Hepatocyte (in vitro differentiated cells): ENCODE measurements around the gene EEF1AKMT4. TPM values are rescaled to one million over a fixed set of nuclear protein-coding genes. Genes with fewer than 3 reads are reported as not detected.

ENCODE experiments used
- DNase-seq: peaks from one replicate; pipeline ENCODE4 v3.0.0-alpha.2; 2016; ENCODE audit warnings: low spot score
- H2AFZ ChIP-seq: fragments of 200-600 bp; sonication (generic); 2 replicates; pipeline ENCODE4 v1.6.0; 2016; ENCODE audit warnings: antibody characterized with exemption, mild to moderate bottlenecking
- H3K27ac ChIP-seq: fragments of 200-600 bp; sonication (generic); 2 replicates; pipeline ENCODE4 v1.5.1; 2016; ENCODE audit warnings: mild to moderate bottlenecking
- H3K27me3 ChIP-seq: fragments of 200-600 bp; sonication (generic); 2 replicates; pipeline ENCODE4 v1.6.1; 2016
- H3K36me3 ChIP-seq: fragments of 200-600 bp; sonication (generic); replicated peaks from 2 replicates; pipeline ENCODE4 v1.5.1; 2016; ENCODE audit warnings: low read depth; ENCODE audit not compliant: insufficient read depth
- H3K4me1 ChIP-seq: fragments of 200-600 bp; sonication (generic); 2 replicates; pipeline ENCODE4 v1.5.1; 2016; ENCODE audit warnings: mild to moderate bottlenecking, moderate library complexity; ENCODE audit not compliant: insufficient read depth
- H3K4me2 ChIP-seq: fragments of 200-600 bp; sonication (generic); 2 replicates; pipeline ENCODE4 v1.6.0; 2016
- H3K4me3 ChIP-seq: fragments of 200-600 bp; sonication (generic); 2 replicates; pipeline ENCODE4 v1.5.1; 2016; ENCODE audit warnings: mild to moderate bottlenecking
- H3K79me2 ChIP-seq: fragments of 200-600 bp; sonication (generic); 2 replicates; pipeline ENCODE4 v1.6.0; 2017; ENCODE audit warnings: mild to moderate bottlenecking
- H3K9me2 ChIP-seq: fragments of 200-600 bp; sonication (generic); replicated peaks from 2 replicates; pipeline ENCODE4 v1.6.0; 2017; ENCODE audit warnings: mild to moderate bottlenecking; ENCODE audit not compliant: insufficient read depth
- H3K9me3 ChIP-seq: fragments of 200-600 bp; sonication (generic); 2 replicates; pipeline ENCODE4 v1.5.1; 2016; ENCODE audit warnings: low read depth, mild to moderate bottlenecking
- H4K20me1 ChIP-seq: fragments of 200-600 bp; sonication (generic); 2 replicates; pipeline ENCODE4 v1.6.0; 2016; ENCODE audit warnings: mild to moderate bottlenecking; ENCODE audit not compliant: insufficient read depth, poor library complexity, severe bottlenecking
- EZH2 ChIP-seq: fragments of 200-600 bp; sonication (generic); IDR thresholded peaks from 2 replicates; pipeline ENCODE4 v1.6.1; 2016; ENCODE audit warnings: antibody characterized with exemption, mild to moderate bottlenecking, borderline replicate concordance
- EZH2phosphoT487 ChIP-seq: fragments of 200-600 bp; sonication (generic); IDR thresholded peaks from one replicate; pipeline ENCODE4 v1.6.1; 2018; ENCODE audit warnings: antibody characterized with exemption, mild to moderate bottlenecking, low read depth, moderate library complexity; ENCODE audit not compliant: unreplicated experiment, severe bottlenecking
- WGBS: methylation state at CpG from one replicate; pipeline ENCODE4 v1.1.6; 2016; ENCODE audit warnings: low lambda C conversion rate; ENCODE audit errors: missing lambda C conversion rate; 5-methylcytosine and 5-hydroxymethylcytosine counted together
- polyA plus RNA-seq: library from polyadenylated mRNA; unstranded; fragments of >200 nt; fragmentation: Nextera tagmentation; extraction: Ambion mirVana; gene quantifications from 2 replicates; pipeline ENCODE4 v1.2.1, GENCODE V29; 2016
- total RNA-seq: library from RNA; depleted of rRNA; stranded (reverse); fragments of >200 nt; gene quantifications from 2 replicates; pipeline ENCODE4 v1.2.3, GENCODE V29; 2014
- TF ChIP-seq, protein P1 (sequence below): fragments of 200-600 bp; sonication (generic); IDR thresholded peaks from 2 replicates; pipeline ENCODE4 v1.5.1; 2016; ENCODE audit warnings: antibody characterized with exemption, mild to moderate bottlenecking; ENCODE audit not compliant: poor library complexity

Gene EEF1AKMT4
- 8.4 and 9.8 TPM in 2 replicates for total RNA-seq
- polyA plus RNA-seq: 13.5 and 16.5 TPM in 2 replicates

DNA sequence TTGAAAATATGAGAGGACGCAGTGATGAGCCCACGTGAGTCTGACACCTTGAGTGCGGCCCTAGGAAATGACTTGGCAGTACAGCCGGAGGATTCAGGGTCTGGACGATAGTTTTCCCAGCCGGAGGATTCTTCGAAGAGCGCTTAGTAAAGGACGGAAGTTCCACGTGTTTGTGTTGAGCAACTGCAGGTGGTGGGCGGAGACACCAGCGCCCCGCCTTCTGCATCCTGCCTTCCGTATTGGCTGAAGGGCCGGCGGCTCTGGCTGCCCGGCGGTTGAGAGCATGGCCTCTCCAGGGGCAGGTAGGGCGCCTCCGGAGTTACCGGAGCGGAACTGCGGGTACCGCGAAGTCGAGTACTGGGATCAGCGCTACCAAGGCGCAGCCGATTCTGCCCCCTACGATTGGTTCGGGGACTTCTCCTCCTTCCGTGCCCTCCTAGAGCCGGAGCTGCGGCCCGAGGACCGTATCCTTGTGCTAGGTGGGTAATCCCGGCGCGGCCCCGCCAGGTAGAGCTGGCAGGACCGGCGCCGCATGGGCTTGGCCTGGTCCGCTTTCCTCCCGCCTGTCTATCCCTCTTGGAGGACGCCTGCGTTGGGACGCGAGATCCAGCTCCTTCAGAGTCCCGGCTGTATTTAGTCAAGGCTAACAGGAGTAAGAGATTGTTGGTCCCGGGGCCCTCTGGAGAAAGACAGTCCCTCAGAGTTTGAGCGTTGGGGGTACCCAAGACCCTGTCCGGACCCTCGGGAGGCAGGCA is at the start of gene EEF1AKMT4:
Gene EEF1AKMT4, plus strand, starts transcription at position 261 of the 755 bp plus-strand sequence. Its CDS starts 23 bp downstream, at position 284.
- WGBS: 2% methylated on average over 54 of the region's 54 CpGs
- Histone ChIP-seq H3K4me2 (peak within 1 kb of the TSS; percentile 99), H3K79me2 (peaks cover 24% of the 10 kb centered on the region), H3K9me3 (no peaks in the 10 kb centered on the region), H3K27me3 (no peaks in the 10 kb centered on the region), H3K9me2 (no peaks in the 10 kb centered on the region), H2AFZ (peak within 1 kb of the TSS; percentile 99), H3K36me3 (no peaks in the 10 kb centered on the region), H4K20me1 (no peaks in the 10 kb centered on the region), H3K4me1 (peaks cover 12% of the 10 kb centered on the region), H3K4me3 (peak within 1 kb of the TSS; percentile 93), H3K27ac (peak within 1 kb of the TSS; percentile 86)
- DNase-seq: peak; percentile 98
- TF ChIP-seq, protein P1, sequence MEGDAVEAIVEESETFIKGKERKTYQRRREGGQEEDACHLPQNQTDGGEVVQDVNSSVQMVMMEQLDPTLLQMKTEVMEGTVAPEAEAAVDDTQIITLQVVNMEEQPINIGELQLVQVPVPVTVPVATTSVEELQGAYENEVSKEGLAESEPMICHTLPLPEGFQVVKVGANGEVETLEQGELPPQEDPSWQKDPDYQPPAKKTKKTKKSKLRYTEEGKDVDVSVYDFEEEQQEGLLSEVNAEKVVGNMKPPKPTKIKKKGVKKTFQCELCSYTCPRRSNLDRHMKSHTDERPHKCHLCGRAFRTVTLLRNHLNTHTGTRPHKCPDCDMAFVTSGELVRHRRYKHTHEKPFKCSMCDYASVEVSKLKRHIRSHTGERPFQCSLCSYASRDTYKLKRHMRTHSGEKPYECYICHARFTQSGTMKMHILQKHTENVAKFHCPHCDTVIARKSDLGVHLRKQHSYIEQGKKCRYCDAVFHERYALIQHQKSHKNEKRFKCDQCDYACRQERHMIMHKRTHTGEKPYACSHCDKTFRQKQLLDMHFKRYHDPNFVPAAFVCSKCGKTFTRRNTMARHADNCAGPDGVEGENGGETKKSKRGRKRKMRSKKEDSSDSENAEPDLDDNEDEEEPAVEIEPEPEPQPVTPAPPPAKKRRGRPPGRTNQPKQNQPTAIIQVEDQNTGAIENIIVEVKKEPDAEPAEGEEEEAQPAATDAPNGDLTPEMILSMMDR: peak; percentile 57
- TF ChIP-seq EZH2phosphoT487 (no peak), EZH2 (no peak)

DNA sequence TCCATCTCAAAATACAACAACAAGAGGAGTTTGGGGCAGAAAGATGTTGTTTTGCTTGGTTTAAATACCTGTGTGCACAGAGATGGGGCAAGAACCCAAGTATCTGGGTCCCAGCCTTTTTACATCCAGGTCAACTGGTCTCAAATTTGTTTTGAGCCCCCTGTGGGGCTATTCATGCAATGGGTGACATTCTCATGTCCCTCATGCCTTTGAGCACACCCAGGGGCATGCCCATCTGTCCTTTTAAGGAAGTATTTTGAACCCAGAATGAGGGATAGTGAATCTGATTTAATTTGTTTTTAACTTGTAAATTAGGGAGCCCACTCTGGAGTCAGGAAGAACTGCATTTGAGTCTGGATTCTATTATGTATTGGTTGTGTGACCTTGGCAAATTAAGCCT is 48.6 kb upstream of the EEF1AKMT4 start:
- no peak overlapping the region for H3K4me3 ChIP-seq
- TF ChIP-seq EZH2: no peak
- TF ChIP-seq, protein P1: no peak
- no peak for TF ChIP-seq EZH2phosphoT487
- H3K4me1 ChIP-seq: no peaks in the 10 kb centered on the region
- no peaks in the 10 kb centered on the region for H3K36me3 ChIP-seq
- no peak for DNase-seq
- H3K79me2 ChIP-seq: no peaks in the 10 kb centered on the region
- no peaks in the 10 kb centered on the region for H3K9me3 ChIP-seq
- no peak overlapping the region for H3K4me2 ChIP-seq
- H3K27ac ChIP-seq: no peak overlapping the region
- H3K27me3 ChIP-seq: no peaks in the 10 kb centered on the region
- no peaks in the 10 kb centered on the region for H4K20me1 ChIP-seq
- no peak overlapping the region for H2AFZ ChIP-seq
- no peaks in the 10 kb centered on the region for H3K9me2 ChIP-seq

DNA sequence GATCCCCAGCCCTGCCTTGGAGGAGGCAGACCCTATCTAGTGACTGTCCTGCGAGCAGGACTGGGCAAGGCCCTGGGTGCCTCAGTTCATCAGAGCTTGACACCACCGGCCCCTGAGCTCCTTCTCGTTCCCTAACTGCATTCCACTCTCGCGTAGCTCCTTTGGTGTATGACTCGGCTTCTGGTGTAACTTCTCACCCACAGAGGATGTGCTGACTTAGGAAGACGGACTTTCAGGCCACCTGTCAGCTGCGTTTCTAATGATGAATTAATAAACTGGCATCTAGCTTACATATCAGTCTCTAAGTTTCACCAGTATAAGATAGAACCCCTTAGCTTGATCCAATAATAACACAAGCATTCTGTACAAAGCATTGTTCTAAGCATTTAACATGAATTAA is 45.9 kb upstream of the EEF1AKMT4 start:
- Histone ChIP-seq H3K27me3 (no peaks in the 10 kb centered on the region), H3K79me2 (no peaks in the 10 kb centered on the region), H3K36me3 (no peaks in the 10 kb centered on the region), H3K9me3 (no peaks in the 10 kb centered on the region), H4K20me1 (no peaks in the 10 kb centered on the region), H2AFZ (no peak overlapping the region), H3K4me1 (no peaks in the 10 kb centered on the region), H3K9me2 (no peaks in the 10 kb centered on the region), H3K4me3 (no peak overlapping the region), H3K27ac (no peak overlapping the region), H3K4me2 (no peak overlapping the region)
- TF ChIP-seq EZH2phosphoT487: no peak
- no peak for TF ChIP-seq EZH2
- TF ChIP-seq, protein P1: no peak
- WGBS: 85% methylated on average over 8 of the region's 8 CpGs
- DNase-seq: no peak
